GM12864 (cell line): Measurements from ENCODE around the gene RGS12.

Experiments used
- DNase-seq: peaks from one replicate; pipeline ENCODE4 v3.0.0-alpha.2; 2011; ENCODE audit warnings: low read depth
- H3K4me3 ChIP-seq: 2 replicates; pipeline ENCODE4 v1.5.1; 2011; ENCODE audit warnings: mild to moderate bottlenecking, low read depth, low read length, control low read depth
- CTCF ChIP-seq: IDR thresholded peaks from 2 replicates; pipeline ENCODE4 v1.5.1; 2011; ENCODE audit warnings: low read depth, mild to moderate bottlenecking, moderate library complexity, low read length, control low read depth, inconsistent platforms; ENCODE audit errors: missing control alignments

Gene RGS12

GRCh38 chr4:3262208-3263052 lies 30.4 kb upstream of the RGS12 start:
- no peak for DNase-seq
- TF ChIP-seq CTCF, result no peak
- H3K4me3 ChIP-seq, result no peak overlapping the region

- no peak for DNase-seq
- no peak overlapping the region for H3K4me3 ChIP-seq
- TF ChIP-seq CTCF, result no peak
Measured at GRCh38 chr4:3263053-3263875, 29.6 kb upstream of the RGS12 start.

DNA sequence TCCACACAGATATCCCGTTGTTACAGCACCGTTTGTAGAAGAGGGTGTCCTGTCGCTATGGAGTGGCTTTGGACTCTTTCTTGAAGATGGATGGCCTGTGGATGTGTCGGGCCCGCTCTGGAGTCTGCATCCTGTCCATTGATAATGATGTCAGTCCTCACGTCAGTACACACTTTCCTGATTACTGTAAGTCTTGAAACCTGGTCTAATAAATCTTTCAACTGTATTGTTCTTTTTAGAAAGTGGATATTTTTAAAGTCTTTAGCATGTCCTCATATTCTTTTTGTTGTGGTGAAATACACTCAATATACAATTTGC lies 29.0 kb upstream of the RGS12 start:
- no peak overlapping the region for H3K4me3 ChIP-seq
- TF ChIP-seq CTCF, result no peak
- DNase-seq, result no peak

GRCh38 chr4:3266076-3266475 lies 26.7 kb upstream of the RGS12 start:
- no peak overlapping the region for H3K4me3 ChIP-seq
- no peak for TF ChIP-seq CTCF
- DNase-seq, result no peak

- DNase-seq, result no peak
- TF ChIP-seq CTCF, result no peak
Measured at GRCh38 chr4:3267576-3268394, 25.0 kb upstream of the RGS12 start.

GRCh38 chr4:3268395-3269104 lies 24.3 kb upstream of the RGS12 start:
- H3K4me3 ChIP-seq, result no peak overlapping the region
- DNase-seq, result no peak
- no peak for TF ChIP-seq CTCF

More at GRCh38 chr4:3267576-3268394, 25.0 kb upstream of the RGS12 start:
- no peak overlapping the region for H3K4me3 ChIP-seq
